Dendritic cell treated with granulocyte-macrophage colony-stimulating factor and Interleukin-4, amounts not matched to agents 40 ng/mL and 50 ng/mL, for 4 days (primary cell): ENCODE data around the gene HLA-DMA.

Experiments used
- H3K27ac Mint-ChIP-seq: one replicate; pipeline ENCODE4 v1.8.0; 2022; ENCODE audit warnings: mild to moderate bottlenecking, mixed read lengths
- H3K27me3 Mint-ChIP-seq: one replicate; pipeline ENCODE4 v1.8.0; 2022; ENCODE audit warnings: mild to moderate bottlenecking, mixed read lengths
- H3K36me3 Mint-ChIP-seq: one replicate; pipeline ENCODE4 v1.8.0; 2022; ENCODE audit warnings: low read depth, mixed read lengths
- H3K4me1 Mint-ChIP-seq: one replicate; pipeline ENCODE4 v1.8.0; 2022; ENCODE audit warnings: low read depth, mixed read lengths
- H3K4me3 Mint-ChIP-seq: one replicate; pipeline ENCODE4 v1.8.0; 2022; ENCODE audit warnings: mild to moderate bottlenecking, moderate library complexity, mixed read lengths
- H3K9me3 Mint-ChIP-seq: one replicate; pipeline ENCODE4 v1.8.0; 2022; ENCODE audit warnings: mixed read lengths
- intact Hi-C: fragments of 100-400 bp; cut with micrococcal nuclease; formaldehyde crosslinking; loops from one replicate; pipeline ENCODE4 v1.15.0; 2022

The HLA-DMA gene

GRCh38 chr6:32952817-32953739, at the start of gene HLA-DMA:
HLA-DMA (minus strand) TSS chr6:32953097; CDS start chr6:32953036, 61 bp downstream.
- H3K27ac Mint-ChIP-seq, result peak within 1 kb of the TSS; percentile 98
- no peaks in the 10 kb centered on the region for H3K27me3 Mint-ChIP-seq
- peak within 1 kb of the TSS; percentile 94 for H3K4me3 Mint-ChIP-seq
- intact Hi-C loops, result loop anchor here (1.0 to 2.0 kb wide), 4 partner anchors 8 to 68 kb away; no protein-coding TSS in a partner anchor
- H3K9me3 Mint-ChIP-seq, result no peaks in the 10 kb centered on the region
- peaks cover 76% of the 10 kb centered on the region for H3K36me3 Mint-ChIP-seq
- peaks cover 70% of the 10 kb centered on the region for H3K4me1 Mint-ChIP-seq

GRCh38 chr6:33001685-33002084, 48.8 kb upstream of the HLA-DMA start:
- Mint-ChIP-seq H3K27ac (no peak overlapping the region), H3K36me3 (peaks cover 11% of the 10 kb centered on the region), H3K27me3 (peaks cover 27% of the 10 kb centered on the region), H3K4me3 (no peak overlapping the region), H3K9me3 (no peaks in the 10 kb centered on the region), H3K4me1 (peaks cover 22% of the 10 kb centered on the region)
- intact Hi-C loops, result no loop called here

- Mint-ChIP-seq H3K4me1 (peaks cover 20% of the 10 kb centered on the region), H3K4me3 (no peak overlapping the region), H3K27me3 (peaks cover 27% of the 10 kb centered on the region), H3K9me3 (no peaks in the 10 kb centered on the region), H3K27ac (no peak overlapping the region), H3K36me3 (no peaks in the 10 kb centered on the region)
- intact Hi-C loops, result no loop called here
These were observed 47.2 kb upstream of the HLA-DMA start for GRCh38 chr6:33000055-33000454.

GRCh38 chr6:32995448-32995847, 42.6 kb upstream of the HLA-DMA start:
- H3K36me3 Mint-ChIP-seq, result no peaks in the 10 kb centered on the region
- peaks cover 19% of the 10 kb centered on the region for H3K27me3 Mint-ChIP-seq
- H3K4me3 Mint-ChIP-seq, result no peak overlapping the region
- no peak overlapping the region for H3K27ac Mint-ChIP-seq
- H3K9me3 Mint-ChIP-seq, result no peaks in the 10 kb centered on the region
- H3K4me1 Mint-ChIP-seq, result peaks cover 12% of the 10 kb centered on the region
- intact Hi-C loops, result no loop called here

GRCh38 chr6:32993363-32993973, 40.6 kb upstream of the HLA-DMA start:
- peaks cover 13% of the 10 kb centered on the region for H3K27me3 Mint-ChIP-seq
- H3K4me1 Mint-ChIP-seq, result peaks cover 6% of the 10 kb centered on the region
- intact Hi-C loops, result no loop called here
- H3K27ac Mint-ChIP-seq, result no peak overlapping the region
- no peaks in the 10 kb centered on the region for H3K9me3 Mint-ChIP-seq
- no peaks in the 10 kb centered on the region for H3K36me3 Mint-ChIP-seq
- H3K4me3 Mint-ChIP-seq, result no peak overlapping the region

GRCh38 chr6:32991972-32992371, 39.1 kb upstream of the HLA-DMA start:
- peaks cover 12% of the 10 kb centered on the region for H3K4me1 Mint-ChIP-seq
- H3K4me3 Mint-ChIP-seq, result no peak overlapping the region
- intact Hi-C loops, result no loop called here

GRCh38 chr6:32989368-32989767, 36.5 kb upstream of the HLA-DMA start:
- Mint-ChIP-seq H3K36me3 (no peaks in the 10 kb centered on the region), H3K27me3 (peaks cover 2% of the 10 kb centered on the region), H3K4me1 (peaks cover 17% of the 10 kb centered on the region), H3K9me3 (no peaks in the 10 kb centered on the region), H3K4me3 (no peak overlapping the region), H3K27ac (no peak overlapping the region)
- intact Hi-C loops, result no loop called here

More at GRCh38 chr6:32991972-32992371, 39.1 kb upstream of the HLA-DMA start:
- H3K27ac Mint-ChIP-seq, result no peak overlapping the region
- H3K27me3 Mint-ChIP-seq, result peaks cover 6% of the 10 kb centered on the region
- H3K36me3 Mint-ChIP-seq, result no peaks in the 10 kb centered on the region
- H3K9me3 Mint-ChIP-seq, result no peaks in the 10 kb centered on the region

- H3K27me3 Mint-ChIP-seq, result no peaks in the 10 kb centered on the region
- intact Hi-C loops, result loop anchor here (1.0 kb wide), 2 partner anchors 52 to 100 kb away; no protein-coding TSS in a partner anchor
- H3K36me3 Mint-ChIP-seq, result peaks cover 28% of the 10 kb centered on the region
- H3K9me3 Mint-ChIP-seq, result no peaks in the 10 kb centered on the region
- no peak overlapping the region for H3K4me3 Mint-ChIP-seq
- peaks cover 43% of the 10 kb centered on the region for H3K4me1 Mint-ChIP-seq
- H3K27ac Mint-ChIP-seq, result peak overlapping the region; percentile 43
These were observed 31.9 kb upstream of the HLA-DMA start for GRCh38 chr6:32984622-32985389.

GRCh38 chr6:32983964-32984621, 31.2 kb upstream of the HLA-DMA start:
- H3K4me3 Mint-ChIP-seq, result no peak overlapping the region
- peaks cover 35% of the 10 kb centered on the region for H3K36me3 Mint-ChIP-seq
- H3K27ac Mint-ChIP-seq, result peak overlapping the region; percentile 43
- H3K27me3 Mint-ChIP-seq, result no peaks in the 10 kb centered on the region
- no peaks in the 10 kb centered on the region for H3K9me3 Mint-ChIP-seq
- intact Hi-C loops, result loop anchor here (1.0 kb wide), 2 partner anchors 51 to 99 kb away; no protein-coding TSS in a partner anchor
- H3K4me1 Mint-ChIP-seq, result peaks cover 49% of the 10 kb centered on the region

- intact Hi-C loops, result no loop called here
- peaks cover 41% of the 10 kb centered on the region for H3K36me3 Mint-ChIP-seq
- peaks cover 55% of the 10 kb centered on the region for H3K4me1 Mint-ChIP-seq
- H3K4me3 Mint-ChIP-seq, result no peak overlapping the region
- H3K27me3 Mint-ChIP-seq, result no peaks in the 10 kb centered on the region
- H3K9me3 Mint-ChIP-seq, result no peaks in the 10 kb centered on the region
- H3K27ac Mint-ChIP-seq, result peak overlapping the region; percentile 43
These were observed 30.6 kb upstream of the HLA-DMA start for GRCh38 chr6:32983493-32983848.

GRCh38 chr6:32982702-32983492, 30.0 kb upstream of the HLA-DMA start:
- Mint-ChIP-seq H3K4me1 (peaks cover 56% of the 10 kb centered on the region), H3K27ac (peak overlapping the region; percentile 65), H3K4me3 (no peak overlapping the region), H3K27me3 (no peaks in the 10 kb centered on the region), H3K36me3 (peaks cover 47% of the 10 kb centered on the region), H3K9me3 (no peaks in the 10 kb centered on the region)
- intact Hi-C loops, result no loop called here

- H3K27me3 Mint-ChIP-seq, result no peaks in the 10 kb centered on the region
- peaks cover 61% of the 10 kb centered on the region for H3K4me1 Mint-ChIP-seq
- peaks cover 54% of the 10 kb centered on the region for H3K36me3 Mint-ChIP-seq
These were observed 29.3 kb upstream of the HLA-DMA start for GRCh38 chr6:32982084-32982701.

More at GRCh38 chr6:32982084-32982701, 29.3 kb upstream of the HLA-DMA start:
- H3K9me3 Mint-ChIP-seq, result no peaks in the 10 kb centered on the region
- H3K4me3 Mint-ChIP-seq, result no peak overlapping the region
- intact Hi-C loops, result no loop called here
- H3K27ac Mint-ChIP-seq, result peak overlapping the region; percentile 65
